MV-4-11 (cell line): ENCODE results near the gene LY6G5C.

ENCODE experiments used
- DNase-seq: peaks from one replicate; lab custom pipeline; 2025; lab: John Stamatoyannopoulos, UW

LY6G5C gene

GRCh38 chr6:31639449-31639861 lies 41.4 kb downstream of the LY6G5C start:
- DNase-seq, result peak; percentile 57

GRCh38 chr6:31639043-31639442 lies 41.8 kb downstream of the LY6G5C start:
- no peak for DNase-seq

- no peak for DNase-seq
These were observed 43.9 kb downstream of the LY6G5C start for GRCh38 chr6:31636698-31637596.

GRCh38 chr6:31634969-31635575 lies 45.8 kb downstream of the LY6G5C start:
- DNase-seq, result no peak

GRCh38 chr6:31634131-31634530 lies 46.7 kb downstream of the LY6G5C start:
- no peak for DNase-seq

GRCh38 chr6:31633447-31633846 lies 47.4 kb downstream of the LY6G5C start:
- no peak for DNase-seq

GRCh38 chr6:31632279-31632946 lies 48.5 kb downstream of the LY6G5C start:
- no peak for DNase-seq

- DNase-seq, result no peak
These were observed 49.1 kb downstream of the LY6G5C start for GRCh38 chr6:31631681-31632278.

- DNase-seq, result no peak
These were observed 49.7 kb downstream of the LY6G5C start for GRCh38 chr6:31631209-31631608.

GRCh38 chr6:31630177-31630934 lies 50.5 kb downstream of the LY6G5C start:
- no peak for DNase-seq

- DNase-seq, result no peak
These were observed 51.9 kb downstream of the LY6G5C start for GRCh38 chr6:31629014-31629413.

GRCh38 chr6:31627690-31628287 lies 53.1 kb downstream of the LY6G5C start:
- no peak for DNase-seq

- DNase-seq, result no peak
These were observed 53.9 kb downstream of the LY6G5C start for GRCh38 chr6:31626952-31627351.
